K562 (cell line): ENCODE measurements around the gene GPR152. TPM values are rescaled to one million over a fixed set of nuclear protein-coding genes. Genes with fewer than 3 reads are reported as not detected.

Experiments used
- BDP1 ChIP-seq: IDR thresholded peaks from 3 replicates; pipeline ENCODE4 v1.6.1; 2011; ENCODE audit not compliant: insufficient read length, insufficient read depth
- DMBX1 ChIP-seq: fragments of 250-450 bp; sonication (Bioruptor Pico); IDR thresholded peaks from 2 replicates; pipeline ENCODE4 v1.8.0; 2022; ENCODE audit warnings: inconsistent platforms, mild to moderate bottlenecking, moderate library complexity, borderline replicate concordance
- ELK3 ChIP-seq: fragments of 450-650 bp; formaldehyde crosslinking; IDR thresholded peaks from 2 replicates; pipeline ENCODE4 v1.4.0; 2020; ENCODE audit warnings: mild to moderate bottlenecking
- EZH2 ChIP-seq: IDR thresholded peaks from 2 replicates; pipeline ENCODE4 v1.6.1; 2012; ENCODE audit warnings: low read depth, mild to moderate bottlenecking, inconsistent platforms, low read length, borderline replicate concordance
- HMG20B ChIP-seq: fragments of 250-450 bp; sonication (Bioruptor Pico); IDR thresholded peaks from 2 replicates; pipeline ENCODE4 v1.5.0; 2021; ENCODE audit warnings: mild to moderate bottlenecking
- ILK ChIP-seq: fragments of 450-650 bp; IDR thresholded peaks from 2 replicates; pipeline ENCODE4 v1.6.1; 2016; ENCODE audit warnings: missing genetic modification characterization, low read depth, mild to moderate bottlenecking, missing compliant biosample characterization, moderate library complexity, borderline replicate concordance
- NELFE ChIP-seq: IDR thresholded peaks from 2 replicates; pipeline ENCODE4 v1.6.1; 2011; ENCODE audit warnings: mild to moderate bottlenecking; ENCODE audit not compliant: insufficient read depth, insufficient read length
- PML ChIP-seq: IDR thresholded peaks from 2 replicates; pipeline ENCODE4 v1.6.1; 2012; ENCODE audit warnings: low read length, inconsistent platforms
- TGIF2 ChIP-seq: sonication (generic); formaldehyde crosslinking; IDR thresholded peaks from 2 replicates; pipeline ENCODE4 v1.8.1; 2022; ENCODE audit warnings: mild to moderate bottlenecking, missing genetic modification reagents, moderate library complexity
- XRCC3 ChIP-seq: fragments of 450-650 bp; IDR thresholded peaks from 2 replicates; pipeline ENCODE4 v1.6.1; 2017; ENCODE audit warnings: mild to moderate bottlenecking, moderate library complexity
- ZBTB33 ChIP-seq: sonication (generic); formaldehyde crosslinking; IDR thresholded peaks from 2 replicates; pipeline ENCODE4 v1.8.1; 2023; ENCODE audit warnings: mild to moderate bottlenecking, missing genetic modification reagents
- ZNF79 ChIP-seq: fragments of 250-450 bp; sonication (Bioruptor Pico); IDR thresholded peaks from 2 replicates; pipeline ENCODE4 v1.4.0; 2020; ENCODE audit warnings: low read depth, mild to moderate bottlenecking, moderate library complexity
- ZSCAN29 ChIP-seq: fragments of 450-650 bp; IDR thresholded peaks from 2 replicates; pipeline ENCODE4 v1.6.1; 2017
- polyA plus RNA-seq, 8 experiments: library from polyadenylated mRNA; depleted of rRNA in 4 of 8; stranded (reverse) in 5 of 8; unstranded in 3 of 8; fragments of >200 nt; fragmentation: Nextera tagmentation in 2 of 8; fragmentation: Illumina TruSeq in 1 of 8; extraction: Ambion mirVana in 2 of 8; extraction: Trizol in 1 of 8; gene quantifications; 2 replicates each; pipeline versions ENCODE4 v1.2.1 to v1.2.3, GENCODE V29; 2011 to 2014; ENCODE audit warnings: inconsistent platforms in 1 of 8, missing spikeins in 1 of 8
- total RNA-seq, 7 experiments: library from RNA; depleted of rRNA in 6 of 7; stranded (reverse); fragments of >200 nt in 6 of 7; fragmentation: Illumina TruSeq in 2 of 7; extraction: Trizol in 2 of 7; gene quantifications; 2 replicates each; pipeline versions ENCODE4 v1.2.1 to v1.2.3, GENCODE V29; 2011 to 2021; ENCODE audit warnings: low replicate concordance in 1 of 7
- TF ChIP-seq, protein P1 (sequence below): sonication (generic); formaldehyde crosslinking; IDR thresholded peaks from 2 replicates; pipeline ENCODE4 v1.8.0; 2023; ENCODE audit warnings: missing genetic modification reagents, mild to moderate bottlenecking, borderline replicate concordance
- TF ChIP-seq, protein P2 (sequence below): IDR thresholded peaks from 2 replicates; pipeline ENCODE4 v1.6.1; 2016; ENCODE audit warnings: missing genetic modification characterization, missing compliant biosample characterization

The GPR152 gene
- total and polyA plus RNA-seq, 9 of the 15 experiments (the other 6 are each of a cell fraction or from before 2014, with no cell fraction given), result not detected

DNA sequence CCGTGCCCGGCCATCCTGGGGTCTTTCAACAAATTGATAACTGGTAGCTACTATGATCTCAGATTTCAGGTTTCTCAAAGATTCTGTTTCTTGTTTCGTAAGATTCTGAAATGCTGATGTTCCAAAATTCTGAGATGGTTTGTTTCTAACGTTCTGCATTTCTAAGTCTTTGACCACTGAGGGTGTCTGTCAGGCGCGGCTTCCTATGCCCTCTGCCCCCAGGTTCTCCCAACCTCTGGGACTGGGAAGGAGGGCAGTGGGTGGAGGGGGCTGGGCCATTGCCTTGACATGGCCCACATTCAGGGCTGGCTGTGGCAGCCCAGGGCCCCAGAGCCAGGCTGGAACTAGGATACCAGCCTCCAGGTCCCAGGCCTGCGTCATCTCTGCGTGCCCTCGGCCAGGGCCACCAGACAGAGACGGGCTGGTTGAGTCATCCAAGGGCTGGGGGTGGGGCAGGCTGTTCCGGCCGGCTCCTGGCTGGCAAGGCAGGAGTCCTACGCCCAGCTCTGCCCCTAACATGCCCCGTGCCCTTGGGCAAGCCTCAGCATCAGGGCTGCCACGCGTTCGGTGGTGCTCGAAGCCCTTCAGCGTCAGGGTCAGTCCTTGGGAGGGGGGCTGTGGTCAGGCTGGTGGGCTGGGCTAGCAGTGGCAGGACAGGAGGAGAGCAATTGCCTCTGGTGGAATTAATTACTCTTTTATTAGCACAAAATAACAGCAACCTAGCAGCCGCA, 11.3 kb upstream of the GPR152 start (continued):
- TF ChIP-seq, protein P1, sequence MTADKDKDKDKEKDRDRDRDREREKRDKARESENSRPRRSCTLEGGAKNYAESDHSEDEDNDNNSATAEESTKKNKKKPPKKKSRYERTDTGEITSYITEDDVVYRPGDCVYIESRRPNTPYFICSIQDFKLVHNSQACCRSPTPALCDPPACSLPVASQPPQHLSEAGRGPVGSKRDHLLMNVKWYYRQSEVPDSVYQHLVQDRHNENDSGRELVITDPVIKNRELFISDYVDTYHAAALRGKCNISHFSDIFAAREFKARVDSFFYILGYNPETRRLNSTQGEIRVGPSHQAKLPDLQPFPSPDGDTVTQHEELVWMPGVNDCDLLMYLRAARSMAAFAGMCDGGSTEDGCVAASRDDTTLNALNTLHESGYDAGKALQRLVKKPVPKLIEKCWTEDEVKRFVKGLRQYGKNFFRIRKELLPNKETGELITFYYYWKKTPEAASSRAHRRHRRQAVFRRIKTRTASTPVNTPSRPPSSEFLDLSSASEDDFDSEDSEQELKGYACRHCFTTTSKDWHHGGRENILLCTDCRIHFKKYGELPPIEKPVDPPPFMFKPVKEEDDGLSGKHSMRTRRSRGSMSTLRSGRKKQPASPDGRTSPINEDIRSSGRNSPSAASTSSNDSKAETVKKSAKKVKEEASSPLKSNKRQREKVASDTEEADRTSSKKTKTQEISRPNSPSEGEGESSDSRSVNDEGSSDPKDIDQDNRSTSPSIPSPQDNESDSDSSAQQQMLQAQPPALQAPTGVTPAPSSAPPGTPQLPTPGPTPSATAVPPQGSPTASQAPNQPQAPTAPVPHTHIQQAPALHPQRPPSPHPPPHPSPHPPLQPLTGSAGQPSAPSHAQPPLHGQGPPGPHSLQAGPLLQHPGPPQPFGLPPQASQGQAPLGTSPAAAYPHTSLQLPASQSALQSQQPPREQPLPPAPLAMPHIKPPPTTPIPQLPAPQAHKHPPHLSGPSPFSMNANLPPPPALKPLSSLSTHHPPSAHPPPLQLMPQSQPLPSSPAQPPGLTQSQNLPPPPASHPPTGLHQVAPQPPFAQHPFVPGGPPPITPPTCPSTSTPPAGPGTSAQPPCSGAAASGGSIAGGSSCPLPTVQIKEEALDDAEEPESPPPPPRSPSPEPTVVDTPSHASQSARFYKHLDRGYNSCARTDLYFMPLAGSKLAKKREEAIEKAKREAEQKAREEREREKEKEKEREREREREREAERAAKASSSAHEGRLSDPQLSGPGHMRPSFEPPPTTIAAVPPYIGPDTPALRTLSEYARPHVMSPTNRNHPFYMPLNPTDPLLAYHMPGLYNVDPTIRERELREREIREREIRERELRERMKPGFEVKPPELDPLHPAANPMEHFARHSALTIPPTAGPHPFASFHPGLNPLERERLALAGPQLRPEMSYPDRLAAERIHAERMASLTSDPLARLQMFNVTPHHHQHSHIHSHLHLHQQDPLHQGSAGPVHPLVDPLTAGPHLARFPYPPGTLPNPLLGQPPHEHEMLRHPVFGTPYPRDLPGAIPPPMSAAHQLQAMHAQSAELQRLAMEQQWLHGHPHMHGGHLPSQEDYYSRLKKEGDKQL, result peak; percentile 41; the same call in 1 of the 2 replicates
- TF ChIP-seq ELK3 (no peak), HMG20B (CRISPR knock-in tag) (no peak), TGIF2 (CRISPR knock-in tag) (no peak), DMBX1 (peak; percentile 59), ZBTB33 (CRISPR knock-in tag) (no peak), PML (peak; percentile 21; the same call in 1 of the 2 replicates), EZH2 (no peak), XRCC3 (no peak), ILK (tag) (no peak), ZNF79 (CRISPR knock-in tag) (no peak), NELFE (no peak), ZSCAN29 (no peak), BDP1 (no peak)
- TF ChIP-seq, protein P2, sequence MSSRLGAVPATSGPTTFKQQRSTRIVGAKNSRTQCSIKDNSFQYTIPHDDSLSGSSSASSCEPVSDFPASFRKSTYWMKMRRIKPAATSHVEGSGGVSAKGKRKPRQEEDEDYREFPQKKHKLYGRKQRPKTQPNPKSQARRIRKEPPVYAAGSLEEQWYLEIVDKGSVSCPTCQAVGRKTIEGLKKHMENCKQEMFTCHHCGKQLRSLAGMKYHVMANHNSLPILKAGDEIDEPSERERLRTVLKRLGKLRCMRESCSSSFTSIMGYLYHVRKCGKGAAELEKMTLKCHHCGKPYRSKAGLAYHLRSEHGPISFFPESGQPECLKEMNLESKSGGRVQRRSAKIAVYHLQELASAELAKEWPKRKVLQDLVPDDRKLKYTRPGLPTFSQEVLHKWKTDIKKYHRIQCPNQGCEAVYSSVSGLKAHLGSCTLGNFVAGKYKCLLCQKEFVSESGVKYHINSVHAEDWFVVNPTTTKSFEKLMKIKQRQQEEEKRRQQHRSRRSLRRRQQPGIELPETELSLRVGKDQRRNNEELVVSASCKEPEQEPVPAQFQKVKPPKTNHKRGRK (tag), result no peak
